NK-92 (cell line): ENCODE measurements around the gene EEF2K.

Source experiments
- DNase-seq: peaks from one replicate; lab custom pipeline; 2025; ENCODE audit not compliant: unreplicated experiment; lab: John Stamatoyannopoulos, UW

The EEF2K gene

GRCh38 chr16:22239131-22239805 is 33.2 kb downstream of the EEF2K start:
- DNase-seq = no peak

- no peak for DNase-seq
Observed at GRCh38 chr16:22240023-22240710, 34.1 kb downstream of the EEF2K start.

GRCh38 chr16:22250522-22250921 is 44.4 kb downstream of the EEF2K start:
- no peak for DNase-seq

DNA sequence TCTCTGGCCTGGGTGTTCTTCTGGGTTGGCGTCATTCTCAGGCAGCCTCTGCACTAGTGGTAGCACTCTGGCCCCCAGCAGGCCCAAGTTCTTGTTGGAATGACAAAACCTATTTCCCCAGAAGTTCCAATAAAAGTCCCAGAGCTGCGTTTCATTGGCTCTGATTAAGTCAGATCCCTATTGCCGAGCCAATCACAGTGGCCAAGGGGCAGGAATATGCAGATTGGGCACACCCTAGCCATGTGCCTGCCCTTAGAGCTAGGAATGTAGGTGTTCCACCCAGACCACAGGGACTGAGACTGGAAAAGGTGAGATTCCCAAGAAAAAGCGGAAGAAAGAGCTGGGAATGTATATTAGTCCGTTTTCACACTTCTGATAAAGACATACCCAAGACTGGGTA is 46.2 kb downstream of the EEF2K start:
- no peak for DNase-seq

- DNase-seq = no peak
Observed at GRCh38 chr16:22253272-22253671, 47.2 kb downstream of the EEF2K start.

GRCh38 chr16:22255335-22255734 is 49.3 kb downstream of the EEF2K start:
- DNase-seq = no peak

- no peak for DNase-seq
Observed at GRCh38 chr16:22257440-22257839, 51.4 kb downstream of the EEF2K start.

GRCh38 chr16:22260490-22260889 is 54.4 kb downstream of the EEF2K start:
- no peak for DNase-seq

GRCh38 chr16:22262460-22262859 is 56.4 kb downstream of the EEF2K start:
- no peak for DNase-seq

- no peak for DNase-seq
Observed at GRCh38 chr16:22264786-22265185, 58.7 kb downstream of the EEF2K start.

DNA sequence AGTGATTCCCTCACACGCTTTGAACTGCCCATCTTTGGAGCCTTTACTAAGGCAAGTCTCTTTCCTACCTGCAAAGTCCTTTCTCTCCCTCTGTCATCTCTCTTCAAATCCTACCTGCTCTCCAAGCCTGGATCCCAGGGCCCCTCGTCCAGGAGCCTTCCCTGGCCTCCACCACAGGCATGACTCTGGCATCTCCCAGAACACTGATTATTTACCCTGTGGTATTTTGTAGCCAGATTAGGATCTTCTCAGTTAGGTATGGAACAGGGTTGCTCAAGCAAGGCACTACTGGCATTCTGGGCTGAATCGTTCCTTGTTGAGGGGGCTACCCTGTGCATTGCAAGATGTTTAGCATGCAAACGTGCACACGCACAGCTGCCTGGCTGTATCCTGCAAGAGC is 59.3 kb downstream of the EEF2K start:
- no peak for DNase-seq

GRCh38 chr16:22266546-22266945 is 60.5 kb downstream of the EEF2K start:
- DNase-seq = no peak

GRCh38 chr16:22267764-22268163 is 61.7 kb downstream of the EEF2K start:
- DNase-seq = no peak

GRCh38 chr16:22270525-22270924 is 64.4 kb downstream of the EEF2K start:
- no peak for DNase-seq

GRCh38 chr16:22272870-22273650 is 67.0 kb downstream of the EEF2K start:
- DNase-seq = no peak

- DNase-seq = no peak
Observed at GRCh38 chr16:22274916-22275315, 68.8 kb downstream of the EEF2K start.

DNA sequence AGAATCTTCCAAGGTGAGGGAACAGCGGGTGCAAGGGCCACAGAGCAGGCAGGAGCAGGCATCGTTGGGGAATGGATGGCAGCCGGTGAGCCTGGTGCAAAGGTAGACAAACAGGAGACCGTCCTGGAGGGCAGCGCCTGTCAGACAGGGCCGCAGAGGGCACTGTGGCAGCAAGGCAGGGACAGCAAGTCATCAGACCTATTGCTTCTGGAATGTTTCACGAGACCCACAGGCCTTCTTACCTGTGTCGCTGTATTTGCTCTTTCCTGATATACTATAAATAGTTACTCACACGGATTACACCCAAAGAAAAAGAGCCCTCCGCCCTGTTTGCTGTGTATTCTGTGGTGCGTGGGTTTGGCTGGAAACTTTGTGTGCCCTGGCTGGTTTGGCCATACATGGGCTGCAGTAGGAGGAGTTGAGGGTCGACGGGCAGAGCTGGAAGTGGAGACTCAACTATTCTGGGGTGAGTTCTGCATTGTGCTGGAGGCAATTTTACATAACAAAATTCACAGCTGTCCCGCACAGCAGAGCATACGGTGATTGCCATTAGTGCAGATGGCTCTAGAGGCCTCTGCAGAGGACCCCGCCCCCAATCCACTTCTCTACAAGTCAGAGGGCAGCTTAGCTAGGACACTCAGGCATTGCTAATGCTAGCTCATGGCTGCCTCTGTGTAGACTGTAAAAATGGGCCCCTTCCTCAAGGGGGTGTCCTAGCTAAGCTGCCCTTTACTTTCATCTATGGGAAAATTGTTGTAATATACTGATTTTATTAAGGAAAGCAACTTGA is 72.6 kb downstream of the EEF2K start:
- no peak for DNase-seq

DNA sequence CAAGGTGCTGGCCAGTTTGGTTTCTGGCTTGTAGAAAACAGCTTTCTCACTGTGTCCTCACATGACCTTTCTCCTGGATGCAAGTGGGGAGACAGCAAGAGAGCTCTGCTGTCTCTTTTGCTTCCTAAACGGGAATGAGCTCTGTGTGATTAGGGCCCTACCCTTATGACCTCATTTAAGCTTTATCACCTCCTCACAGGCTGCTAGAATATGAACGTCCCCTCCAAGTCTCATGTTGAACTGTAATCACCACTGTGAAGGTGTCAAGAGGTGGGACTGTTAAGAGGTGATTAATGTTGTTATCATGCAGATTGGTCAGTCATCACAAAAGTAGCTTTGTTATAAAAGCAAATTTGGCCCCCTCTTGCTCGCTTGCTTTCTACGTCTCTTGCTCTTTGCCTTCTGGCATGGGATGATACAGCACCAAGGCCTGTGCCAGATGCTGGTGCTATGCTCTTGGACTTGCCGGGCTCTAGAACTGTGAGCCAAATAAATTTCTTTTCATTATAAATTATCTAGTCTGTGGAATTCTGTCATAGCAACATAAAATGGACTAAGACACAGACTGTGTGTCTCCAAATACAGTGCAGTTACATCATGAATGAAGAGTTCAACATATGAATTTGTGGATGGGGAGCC is 76.3 kb downstream of the EEF2K start:
- DNase-seq = no peak

DNA sequence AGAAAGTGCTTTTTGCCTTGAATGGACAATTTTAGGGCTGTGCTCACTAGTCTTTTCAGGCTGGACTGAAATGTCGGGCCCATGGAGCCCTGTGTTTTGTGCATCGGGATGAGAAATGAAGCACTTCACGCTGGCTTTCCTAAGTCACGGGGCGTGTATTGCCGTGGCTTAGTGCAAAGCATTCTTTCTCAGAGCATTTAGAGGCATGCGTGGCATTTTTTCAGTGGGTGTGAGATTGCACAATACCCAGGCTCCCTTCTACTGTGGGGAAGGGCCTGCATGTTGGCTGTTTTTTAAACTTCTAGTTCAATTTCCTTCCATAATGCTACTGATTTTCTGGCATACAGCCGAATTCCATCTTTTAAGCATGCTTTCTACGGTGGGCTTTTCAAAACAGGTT is 78.6 kb downstream of the EEF2K start:
- no peak for DNase-seq

GRCh38 chr16:22285080-22285479 is 79.0 kb downstream of the EEF2K start:
- DNase-seq = no peak

GRCh38 chr16:22291020-22291419 is 84.9 kb downstream of the EEF2K start:
- no peak for DNase-seq
